HG03095 (cell line): ENCODE results near the gene XPO6.

Experiments used
- ATAC-seq: cut with Tn5 transposase; IDR thresholded peaks from one replicate; pipeline ENCODE4 v1.9.1; 2021; ENCODE audit warnings: moderate library complexity; ENCODE audit not compliant: unreplicated experiment

The XPO6 gene

GRCh38 chr16:28186752-28187151, 25.0 kb downstream of the XPO6 start:
- no peak for ATAC-seq

GRCh38 chr16:28185696-28186095, 26.1 kb downstream of the XPO6 start:
- no peak for ATAC-seq

GRCh38 chr16:28184625-28185024, 27.1 kb downstream of the XPO6 start:
- no peak for ATAC-seq

GRCh38 chr16:28183930-28184329, 27.8 kb downstream of the XPO6 start:
- ATAC-seq = no peak

GRCh38 chr16:28183484-28183883, 28.3 kb downstream of the XPO6 start:
- no peak for ATAC-seq

GRCh38 chr16:28182801-28183200, 29.0 kb downstream of the XPO6 start:
- no peak for ATAC-seq

- no peak for ATAC-seq
Observed at GRCh38 chr16:28182183-28182582, 29.6 kb downstream of the XPO6 start.

- ATAC-seq = no peak
Observed at GRCh38 chr16:28181515-28181914, 30.2 kb downstream of the XPO6 start.

GRCh38 chr16:28180655-28181460, 30.9 kb downstream of the XPO6 start:
- no peak for ATAC-seq

- ATAC-seq = no peak
Observed at GRCh38 chr16:28179354-28179753, 32.4 kb downstream of the XPO6 start.

- no peak for ATAC-seq
Observed at GRCh38 chr16:28175715-28176114, 36.0 kb downstream of the XPO6 start.

GRCh38 chr16:28172336-28172735, 39.4 kb downstream of the XPO6 start:
- ATAC-seq = no peak

- no peak for ATAC-seq
Observed at GRCh38 chr16:28171816-28172215, 39.9 kb downstream of the XPO6 start.

GRCh38 chr16:28168991-28169554, 42.7 kb downstream of the XPO6 start:
- ATAC-seq = no peak

- no peak for ATAC-seq
Observed at GRCh38 chr16:28167730-28168129, 44.0 kb downstream of the XPO6 start.

- no peak for ATAC-seq
Observed at GRCh38 chr16:28167221-28167620, 44.5 kb downstream of the XPO6 start.

- ATAC-seq = no peak
Observed at GRCh38 chr16:28166394-28167208, 45.2 kb downstream of the XPO6 start.

GRCh38 chr16:28165598-28165997, 46.2 kb downstream of the XPO6 start:
- no peak for ATAC-seq

GRCh38 chr16:28164140-28164539, 47.6 kb downstream of the XPO6 start:
- ATAC-seq = no peak

- no peak for ATAC-seq
Observed at GRCh38 chr16:28163699-28164098, 48.1 kb downstream of the XPO6 start.

GRCh38 chr16:28162326-28162877, 49.4 kb downstream of the XPO6 start:
- ATAC-seq = no peak

- no peak for ATAC-seq
Observed at GRCh38 chr16:28161626-28162025, 50.1 kb downstream of the XPO6 start.
